ENCODE measurements around the gene CDH4. TPM values are rescaled to one million over a fixed set of nuclear protein-coding genes. Genes with fewer than 3 reads are reported as not detected.

CDH4 gene
- total and polyA plus RNA-seq, 9 donors: 0.12 to 4.4 (median 0.36) TPM

DNA sequence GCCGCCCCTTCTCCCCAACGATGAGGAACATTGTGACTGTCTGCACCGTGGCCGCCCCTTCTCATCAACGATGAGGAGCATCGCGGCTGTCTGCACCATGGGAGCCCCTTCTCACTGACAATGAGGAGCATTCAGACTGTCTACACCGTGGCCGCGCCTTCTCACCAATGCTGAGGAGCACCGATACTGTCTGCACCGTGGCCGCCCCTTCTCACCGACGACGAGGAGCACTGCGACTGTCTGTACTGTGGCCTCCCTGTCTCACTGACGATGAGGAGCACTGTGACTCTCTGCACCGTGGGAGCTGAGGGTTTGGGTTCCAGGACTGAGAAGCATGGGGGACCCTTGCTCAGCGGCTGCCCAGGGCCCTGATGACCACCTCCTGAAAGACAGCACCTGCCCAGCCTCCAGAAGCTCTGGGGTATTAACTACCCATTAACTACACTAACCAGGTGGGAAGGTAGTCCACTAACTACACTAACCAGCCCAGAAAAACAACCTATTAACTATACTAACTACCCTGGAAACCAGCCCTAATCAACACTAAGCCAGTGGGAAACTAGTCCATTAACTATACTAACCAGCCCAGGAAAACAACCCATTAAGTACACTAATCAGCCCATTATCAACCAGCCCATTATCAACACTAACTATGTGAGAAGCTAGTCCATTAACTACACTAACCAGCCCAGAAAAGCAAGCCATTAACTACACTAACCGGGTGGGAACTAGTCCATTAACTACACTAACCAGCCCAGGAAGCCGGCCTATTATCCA is 696.7 kb downstream of the CDH4 start:
- Histone ChIP-seq H3K36me3 (no peaks in the 10 kb centered on the region), H3K27me3 (no peaks in the 10 kb centered on the region), H3K4me1 (ENCODE audit: insufficient read depth) (peaks cover 14% of the 10 kb centered on the region), H3K9me3 (no peaks in the 10 kb centered on the region), H3K27ac (no peak overlapping the region), H3K4me3 (no peak overlapping the region)
- intact Hi-C loops (cut with DNase I): no loop called here
- WGBS, 3 donors: 88 to 96% (median 92%) methylated on average over 22 of the region's 22 CpGs
- no peak for DNase-seq
- TF ChIP-seq POLR2A (IDR thresholded peaks at IDR 0.05): no peak
- TF ChIP-seq EP300 (IDR thresholded peaks at IDR 0.05): no peak

DNA sequence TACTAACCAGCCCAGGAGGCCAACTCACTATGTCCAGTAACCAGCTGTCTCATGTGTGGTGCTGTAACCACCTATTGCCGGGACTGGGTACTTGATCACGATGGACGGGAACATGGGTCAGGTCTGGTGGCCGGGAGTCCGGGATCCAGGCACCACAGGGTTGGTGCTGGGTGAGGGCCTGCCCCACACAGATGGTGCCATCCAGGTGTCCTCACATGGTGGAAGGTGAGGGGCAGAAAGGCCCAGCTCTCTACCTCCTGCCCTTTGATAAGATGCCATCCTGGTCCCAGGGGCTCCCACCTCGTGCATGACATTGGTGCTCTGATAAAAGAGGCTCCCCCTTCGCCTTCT is 697.3 kb downstream of the CDH4 start:
- H3K4me3 ChIP-seq: no peak overlapping the region
- DNase-seq: peak in 1 of 5 donors; percentile 7
- H3K27me3 ChIP-seq: no peaks in the 10 kb centered on the region
- no peak for TF ChIP-seq POLR2A (IDR thresholded peaks at IDR 0.05)
- no peak for TF ChIP-seq EP300 (IDR thresholded peaks at IDR 0.05)
- TF ChIP-seq, protein P1, sequence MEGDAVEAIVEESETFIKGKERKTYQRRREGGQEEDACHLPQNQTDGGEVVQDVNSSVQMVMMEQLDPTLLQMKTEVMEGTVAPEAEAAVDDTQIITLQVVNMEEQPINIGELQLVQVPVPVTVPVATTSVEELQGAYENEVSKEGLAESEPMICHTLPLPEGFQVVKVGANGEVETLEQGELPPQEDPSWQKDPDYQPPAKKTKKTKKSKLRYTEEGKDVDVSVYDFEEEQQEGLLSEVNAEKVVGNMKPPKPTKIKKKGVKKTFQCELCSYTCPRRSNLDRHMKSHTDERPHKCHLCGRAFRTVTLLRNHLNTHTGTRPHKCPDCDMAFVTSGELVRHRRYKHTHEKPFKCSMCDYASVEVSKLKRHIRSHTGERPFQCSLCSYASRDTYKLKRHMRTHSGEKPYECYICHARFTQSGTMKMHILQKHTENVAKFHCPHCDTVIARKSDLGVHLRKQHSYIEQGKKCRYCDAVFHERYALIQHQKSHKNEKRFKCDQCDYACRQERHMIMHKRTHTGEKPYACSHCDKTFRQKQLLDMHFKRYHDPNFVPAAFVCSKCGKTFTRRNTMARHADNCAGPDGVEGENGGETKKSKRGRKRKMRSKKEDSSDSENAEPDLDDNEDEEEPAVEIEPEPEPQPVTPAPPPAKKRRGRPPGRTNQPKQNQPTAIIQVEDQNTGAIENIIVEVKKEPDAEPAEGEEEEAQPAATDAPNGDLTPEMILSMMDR (IDR thresholded peaks at IDR 0.05): no peak
- peaks cover 16% of the 10 kb centered on the region for H3K4me1 ChIP-seq (ENCODE audit: insufficient read depth)
- H3K9me3 ChIP-seq: no peaks in the 10 kb centered on the region
- WGBS, 3 donors: 90 to 94% (median 92%) methylated on average over 7 of the region's 7 CpGs
- intact Hi-C loops (cut with DNase I): no loop called here
- no peak overlapping the region for H3K27ac ChIP-seq
- no peaks in the 10 kb centered on the region for H3K36me3 ChIP-seq

DNA sequence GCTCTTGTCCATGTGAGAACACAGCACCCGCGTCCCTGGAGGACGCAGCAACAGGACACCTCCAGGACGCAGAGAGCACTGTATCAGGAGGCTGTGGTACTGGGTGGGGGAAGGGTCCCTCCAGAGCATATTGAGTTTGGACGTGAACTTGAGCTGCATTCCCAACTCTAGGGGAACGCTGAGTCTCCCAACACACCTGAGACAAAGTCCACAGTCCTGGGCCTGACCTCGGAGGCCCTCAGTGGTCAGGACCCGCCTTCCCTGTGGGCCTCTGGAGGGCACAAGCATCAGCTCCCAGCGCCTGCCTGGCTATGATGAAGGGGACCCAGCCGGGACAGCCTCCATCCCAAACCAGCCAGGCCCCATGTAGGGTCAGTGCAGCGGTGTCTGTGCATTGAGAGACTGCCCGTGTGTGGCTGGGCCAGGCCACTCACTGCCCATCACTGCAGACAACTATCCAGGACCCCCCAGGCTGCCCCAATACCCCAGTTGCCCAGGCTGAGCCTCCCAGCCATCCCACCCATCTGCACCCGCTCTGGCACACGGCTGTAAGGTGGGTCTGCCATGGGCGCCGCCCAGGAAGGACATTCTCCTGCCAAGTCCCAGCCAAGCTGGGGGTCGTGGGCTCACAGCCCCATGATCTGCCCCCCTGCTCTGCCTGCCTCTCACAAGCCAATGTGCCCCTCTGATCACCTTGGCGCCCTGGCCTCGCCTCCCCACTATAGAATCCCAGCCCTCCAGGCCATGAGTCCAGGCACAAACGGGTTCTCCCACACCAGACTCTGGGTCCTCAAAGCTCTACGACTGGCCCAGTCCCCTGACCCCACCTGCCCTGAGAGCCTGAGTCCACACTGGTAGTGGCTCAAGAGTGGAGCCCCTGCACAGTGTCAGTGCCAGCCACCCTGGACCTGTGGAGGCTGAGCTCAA is 697.9 kb downstream of the CDH4 start:
- Histone ChIP-seq H3K9me3 (no peaks in the 10 kb centered on the region), H3K4me1 (ENCODE audit: insufficient read depth) (peaks cover 22% of the 10 kb centered on the region), H3K27me3 (no peaks in the 10 kb centered on the region), H3K36me3 (no peaks in the 10 kb centered on the region), H3K4me3 (no peak overlapping the region), H3K27ac (no peak overlapping the region)
- TF ChIP-seq POLR2A (IDR thresholded peaks at IDR 0.05) (no peak), EP300 (IDR thresholded peaks at IDR 0.05) (no peak)
- TF ChIP-seq, protein P1 (IDR thresholded peaks at IDR 0.05): no peak
- peak in 2 of 5 donors; percentile 15 to 27 for DNase-seq
- intact Hi-C loops (cut with DNase I): no loop called here
- WGBS, 3 donors: 81 to 94% (median 90%) methylated on average over 18 to 21 of the region's 21 CpGs

DNA sequence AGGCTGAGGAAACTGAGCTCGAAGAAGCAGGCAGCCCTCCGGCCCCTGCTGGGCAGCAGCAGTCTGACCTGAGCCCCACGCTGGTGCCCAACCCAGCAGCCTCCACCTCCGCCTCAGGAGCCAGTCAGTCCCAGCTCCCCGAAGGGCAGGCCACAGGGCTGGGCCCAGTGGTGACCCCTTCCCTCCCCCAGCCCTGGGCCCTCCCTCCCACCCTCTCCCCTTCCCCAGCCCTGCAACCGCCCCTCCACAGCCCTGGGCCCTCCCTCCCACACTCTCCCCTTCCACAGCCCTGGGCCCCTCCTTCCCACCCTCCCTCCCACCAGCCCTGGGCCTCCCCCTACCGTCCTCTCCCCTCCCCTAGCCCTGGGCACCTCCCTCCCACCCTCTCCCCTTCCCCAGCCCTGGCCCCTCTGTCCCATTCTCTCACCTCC is 698.6 kb downstream of the CDH4 start:
- peak in 1 of 5 donors; percentile 12 for DNase-seq
- intact Hi-C loops (cut with DNase I): no loop called here
- H3K4me3 ChIP-seq: no peak overlapping the region
- no peak for TF ChIP-seq POLR2A (IDR thresholded peaks at IDR 0.05)
- no peak for TF ChIP-seq EP300 (IDR thresholded peaks at IDR 0.05)
- TF ChIP-seq, protein P1 (IDR thresholded peaks at IDR 0.05): no peak
- WGBS, 3 donors: 70 to 75% (median 71%) methylated on average over 6 to 7 of the region's 7 CpGs
- peaks cover 22% of the 10 kb centered on the region for H3K4me1 ChIP-seq (ENCODE audit: insufficient read depth)
- no peaks in the 10 kb centered on the region for H3K9me3 ChIP-seq
- no peaks in the 10 kb centered on the region for H3K27me3 ChIP-seq
- H3K27ac ChIP-seq: no peak overlapping the region
- no peaks in the 10 kb centered on the region for H3K36me3 ChIP-seq

Data from ovary (tissue), 9 donors.